ENCODE measurements around the gene ACO2.
"Not testable (repeated sequence)": the region's sequence is repeated elsewhere in the genome, so short reads cannot be mapped to it uniquely, and the experiment has no call there.

ACO2 gene

GRCh38 chr22:41448189-41448808, 20.6 kb upstream of the ACO2 start:
- DNase-seq = no peak

- DNase-seq = no peak
Observed at GRCh38 chr22:41458161-41458728, 10.7 kb upstream of the ACO2 start.

DNA sequence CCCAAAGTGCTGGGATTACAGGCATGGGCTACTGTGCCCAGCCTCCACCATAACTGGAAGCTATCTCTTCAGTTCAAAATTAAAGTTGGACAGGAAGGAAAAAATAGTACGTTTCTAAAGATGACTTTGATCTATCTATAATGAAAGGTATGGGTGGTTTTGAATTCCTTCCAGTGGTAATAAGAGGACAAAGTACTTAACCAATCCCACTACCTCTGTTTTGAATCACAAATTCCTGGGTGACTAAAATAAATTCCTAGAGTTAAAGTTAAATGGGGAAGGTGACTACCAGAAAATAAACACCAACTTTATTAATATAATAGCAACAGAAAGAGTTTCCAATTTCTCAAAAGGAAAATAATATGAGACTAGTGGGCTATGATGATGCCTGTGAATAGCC, 9.5 kb upstream of the ACO2 start:
- DNase-seq = no peak

DNA sequence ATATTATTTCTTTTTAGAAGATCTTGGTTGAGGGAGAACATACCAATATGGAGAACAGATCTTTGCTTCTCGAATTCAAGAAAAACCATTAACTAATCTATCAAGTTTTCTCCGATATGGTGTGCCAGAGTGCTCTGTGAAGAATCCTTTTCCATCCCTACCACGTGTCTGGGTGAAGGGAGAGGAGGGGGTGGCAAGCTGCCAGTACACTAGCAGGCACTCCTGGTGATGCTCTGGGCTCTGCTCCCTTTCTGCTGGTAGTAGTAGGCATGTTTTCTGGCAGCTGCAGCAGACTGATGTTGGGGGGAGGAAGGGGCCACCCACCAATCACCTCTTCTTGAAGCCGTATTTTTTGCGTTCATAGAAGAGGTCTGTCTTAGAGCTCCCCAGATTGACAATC, 8.8 kb upstream of the ACO2 start:
- not testable (repeated sequence) for DNase-seq

DNA sequence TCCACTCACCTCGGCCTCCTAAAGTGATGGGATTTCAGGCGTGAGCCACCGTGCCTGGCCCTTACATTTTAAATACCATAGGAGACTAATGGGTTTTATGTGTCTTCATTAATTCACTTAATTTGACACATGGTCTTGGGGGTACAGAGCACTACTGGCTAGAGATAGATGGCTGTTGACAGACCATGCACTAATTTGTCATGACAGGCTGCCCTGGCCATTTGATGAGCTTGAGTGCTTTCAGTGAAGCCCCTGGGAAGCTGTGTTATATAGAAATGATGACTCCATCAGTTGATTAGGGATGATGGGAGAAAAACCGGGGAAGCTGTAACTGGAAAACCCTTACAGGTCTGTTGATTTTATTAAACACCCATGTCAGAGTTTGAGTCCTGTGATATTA, 7.0 kb upstream of the ACO2 start:
- DNase-seq = no peak

GRCh38 chr22:41469218-41469851, 418 bp downstream of the ACO2 start:
- DNase-seq = no peak

DNA sequence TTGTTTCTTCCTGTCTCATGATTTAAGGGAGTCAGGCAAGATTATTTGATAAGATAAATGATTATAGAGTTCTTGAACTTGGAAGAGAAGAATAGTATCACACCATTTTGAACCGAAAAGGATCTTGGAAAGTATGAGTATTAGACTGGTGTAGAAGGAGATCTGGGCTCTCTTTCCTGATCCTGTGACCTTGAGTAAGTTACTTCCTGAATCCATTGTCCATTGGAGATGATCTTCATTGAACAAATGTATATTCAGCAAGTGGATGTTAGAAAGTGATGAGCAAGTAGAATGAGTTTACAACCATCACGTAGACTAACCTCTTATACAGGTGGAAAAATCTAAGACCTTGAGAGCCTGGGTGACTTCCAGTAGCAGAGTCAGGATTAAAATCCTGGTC, 2.0 kb downstream of the ACO2 start:
- DNase-seq = no peak

- no peak for DNase-seq
Observed at GRCh38 chr22:41471568-41471967, 2.7 kb downstream of the ACO2 start.

DNA sequence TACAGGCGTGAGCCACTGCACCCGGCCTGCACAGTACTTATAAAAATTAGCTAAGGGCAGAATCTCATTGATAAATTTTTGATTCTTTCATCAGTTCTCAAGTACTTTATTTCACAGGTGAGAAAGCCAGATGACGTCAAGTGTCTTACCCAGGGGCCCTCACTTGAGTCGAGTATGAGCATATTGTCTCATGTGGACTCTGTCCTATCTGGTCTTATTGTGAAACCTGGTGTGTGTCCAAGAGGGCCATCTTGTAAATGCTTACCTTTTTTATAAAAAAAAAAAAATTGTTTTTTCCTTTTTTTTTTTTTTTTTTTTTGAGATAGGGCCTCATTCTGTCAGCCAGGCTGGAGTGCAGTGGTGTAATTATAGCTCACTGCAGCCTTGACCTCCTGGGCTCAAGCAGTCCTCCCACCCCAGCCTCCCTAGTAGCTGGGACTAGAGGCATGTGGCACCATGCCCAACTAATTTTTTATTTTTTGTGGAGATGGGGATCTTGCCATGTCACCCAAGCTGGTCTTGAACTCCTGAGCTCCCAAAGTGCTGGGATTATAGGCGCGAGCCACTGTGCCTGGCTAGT, 6.0 kb downstream of the ACO2 start:
- no peak for DNase-seq

DNA sequence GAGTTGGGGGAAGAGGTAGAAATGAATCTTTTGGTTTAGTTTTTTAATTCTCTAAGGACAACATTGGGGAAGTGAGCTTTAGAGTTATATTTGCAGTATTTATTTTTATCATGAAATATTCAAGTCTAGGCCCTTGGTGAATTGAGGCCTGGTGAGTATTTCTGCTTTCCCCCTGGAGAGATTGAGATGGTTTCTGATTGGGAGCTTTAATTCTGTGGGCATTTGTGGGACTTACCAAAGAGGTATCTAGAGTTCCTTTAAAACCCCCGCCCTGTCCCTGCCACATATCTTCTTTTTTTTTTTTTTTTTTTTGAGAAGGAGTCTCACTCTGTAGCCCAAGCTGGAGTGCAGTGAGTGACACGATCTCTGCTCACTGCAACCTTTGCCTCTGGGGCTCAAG, 9.6 kb downstream of the ACO2 start:
- no peak for DNase-seq

DNA sequence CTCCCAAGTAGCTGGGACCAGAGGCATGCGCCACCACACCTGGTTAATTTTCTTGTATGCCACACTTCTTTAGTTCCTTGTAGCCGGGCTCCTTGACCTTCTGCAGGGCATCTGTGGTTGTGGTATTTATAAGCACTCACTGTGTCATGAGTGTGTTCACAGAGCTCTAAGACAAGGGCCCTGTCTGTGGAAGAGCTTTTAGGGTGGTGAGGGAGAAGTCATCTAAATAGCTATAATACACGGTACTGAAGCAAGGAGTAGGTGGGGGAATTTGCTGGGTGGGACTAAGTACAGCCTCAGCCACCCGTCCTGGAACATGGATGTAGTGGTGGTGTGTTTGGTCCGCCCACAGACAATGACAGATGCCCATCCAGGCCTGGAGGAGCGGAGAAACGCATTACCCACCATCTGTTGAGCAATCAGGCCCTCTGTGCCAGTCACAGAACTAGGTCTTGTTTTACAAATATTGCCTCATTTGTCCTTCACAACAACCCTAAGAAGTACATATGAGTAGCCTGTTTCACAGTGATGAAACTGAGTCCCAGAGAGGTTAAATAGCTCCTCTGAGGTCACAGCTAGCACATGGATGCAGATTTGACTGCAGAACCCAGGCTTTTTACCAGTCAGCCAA, 10.1 kb downstream of the ACO2 start:
- no peak for DNase-seq

DNA sequence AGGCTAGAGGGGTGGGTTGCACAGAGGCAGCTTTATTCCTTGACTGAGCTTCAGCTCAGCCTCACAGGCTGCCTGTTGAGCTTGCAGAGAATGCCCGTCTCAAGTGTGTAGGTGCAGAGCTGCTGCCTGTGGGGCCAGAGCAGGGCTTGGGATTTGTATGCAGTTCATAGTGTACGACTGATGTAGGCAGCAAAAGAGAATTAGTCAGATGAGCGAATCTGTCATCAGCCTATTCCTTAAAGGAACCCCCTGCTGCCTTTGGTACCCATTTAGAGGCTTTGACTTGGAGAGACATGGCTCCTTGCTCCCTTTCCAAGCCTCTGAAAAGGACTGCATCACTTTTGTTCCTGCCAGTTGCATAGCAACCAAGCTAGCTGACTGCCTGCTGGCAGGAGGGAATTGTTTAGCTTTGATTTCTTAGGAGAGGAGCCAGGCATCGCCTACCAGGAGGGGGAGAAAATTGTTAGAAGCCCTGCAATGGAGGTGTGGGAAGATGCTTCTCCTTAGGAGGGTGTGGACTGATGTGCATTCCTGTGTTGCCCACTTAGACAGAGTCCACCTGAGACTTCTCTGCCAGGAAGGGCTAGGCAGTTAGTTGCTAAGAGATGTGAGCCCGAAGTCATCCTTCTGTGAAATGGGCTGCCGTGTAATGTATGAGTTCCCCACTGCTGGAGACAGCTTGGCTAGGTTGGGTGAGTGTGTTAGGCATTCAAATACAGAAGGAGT, 10.9 kb downstream of the ACO2 start:
- no peak for DNase-seq

- no peak for DNase-seq
Observed at GRCh38 chr22:41480397-41480735, 11.4 kb downstream of the ACO2 start.

GRCh38 chr22:41481131-41481830, 12.4 kb downstream of the ACO2 start:
- no peak for DNase-seq

DNA sequence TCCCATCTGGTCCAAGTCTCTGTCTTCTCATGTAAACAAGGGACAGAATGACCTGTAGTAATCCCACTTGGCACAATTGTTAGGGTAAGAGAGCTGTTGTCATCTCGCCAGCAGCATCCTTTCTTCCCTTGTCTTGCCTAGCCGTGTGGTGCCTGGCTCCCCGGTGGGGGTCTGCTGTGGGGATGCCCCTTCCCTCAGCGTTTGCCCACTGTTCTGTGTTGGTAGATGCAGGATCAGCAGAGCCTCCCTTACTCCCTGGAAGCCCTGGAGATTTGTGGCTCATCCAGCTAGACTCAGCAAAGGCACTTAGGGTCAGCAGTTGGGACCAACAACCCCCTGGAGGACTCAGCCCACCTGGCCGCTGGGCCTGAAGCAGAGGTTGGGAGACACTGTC, 13.0 kb downstream of the ACO2 start:
- DNase-seq = no peak

DNA sequence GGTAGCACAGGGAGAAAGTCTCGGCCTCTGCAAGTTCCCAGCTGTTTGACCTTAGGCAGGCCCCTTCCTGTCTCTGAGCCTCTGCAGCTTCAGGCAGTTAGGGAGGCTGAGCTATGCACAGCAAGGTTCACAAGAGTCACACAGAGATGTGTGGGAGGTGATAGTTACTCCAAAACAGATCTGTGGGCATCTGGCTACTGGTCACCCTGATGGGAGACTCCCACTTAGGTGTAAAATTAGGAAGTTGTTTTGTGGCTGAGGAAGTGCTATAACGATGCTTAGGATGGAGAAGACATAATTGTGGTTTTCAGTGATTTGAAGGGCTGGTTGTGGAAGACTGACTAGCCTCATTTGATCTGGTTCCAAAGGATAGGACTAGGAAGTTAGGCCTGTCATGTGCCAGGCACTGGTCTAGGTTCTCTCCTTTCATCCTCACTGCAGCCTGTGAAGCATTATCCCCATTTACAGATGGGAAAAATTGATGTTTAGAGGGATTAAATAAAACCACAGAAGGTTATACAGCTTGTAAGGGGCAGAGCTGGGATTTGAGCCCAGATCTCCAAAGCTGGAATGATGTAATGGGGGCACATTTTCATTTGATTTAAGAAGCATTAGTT, 13.5 kb downstream of the ACO2 start:
- DNase-seq = no peak

DNA sequence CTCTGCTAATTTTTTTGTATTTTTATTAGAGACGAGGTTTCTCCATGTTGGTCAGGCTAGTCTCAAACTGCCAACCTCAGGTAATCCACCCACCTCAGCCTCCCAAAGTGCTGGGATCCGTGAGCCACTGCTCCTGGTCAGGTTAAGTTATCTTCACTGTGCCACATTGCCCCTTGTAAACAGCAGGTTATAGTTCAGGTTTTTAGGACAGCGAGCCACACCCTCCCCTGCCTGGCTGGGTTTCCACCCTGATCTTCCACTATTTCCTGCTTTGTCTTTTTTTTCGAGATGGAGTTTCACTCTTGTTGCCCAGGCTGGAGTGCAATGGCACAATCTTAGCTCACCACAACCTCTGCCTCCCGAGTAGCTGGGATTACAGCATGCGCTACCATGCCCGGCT, 16.1 kb downstream of the ACO2 start:
- no peak for DNase-seq

- DNase-seq = no peak
Observed at GRCh38 chr22:41487037-41487935, 18.4 kb downstream of the ACO2 start.

DNA sequence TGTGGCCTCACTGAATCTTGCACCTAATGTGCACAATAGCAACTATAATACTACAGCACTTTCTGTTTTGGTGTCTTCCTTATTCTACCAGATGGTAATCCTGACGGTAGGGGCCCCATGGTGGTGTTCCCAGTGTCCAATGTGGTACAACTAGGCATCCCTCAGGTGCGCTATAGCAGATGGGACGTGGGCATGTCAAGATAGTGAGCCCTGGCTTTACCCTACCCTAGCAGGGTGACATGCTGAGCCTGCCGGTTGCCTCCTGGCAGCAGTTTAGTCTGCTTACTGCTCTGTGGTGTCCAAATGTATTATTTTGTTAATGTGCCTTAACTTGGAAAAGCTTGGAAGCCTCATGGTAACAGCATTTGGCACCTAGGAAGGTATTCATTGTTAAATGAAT, 19.2 kb downstream of the ACO2 start:
- DNase-seq = no peak

DNA sequence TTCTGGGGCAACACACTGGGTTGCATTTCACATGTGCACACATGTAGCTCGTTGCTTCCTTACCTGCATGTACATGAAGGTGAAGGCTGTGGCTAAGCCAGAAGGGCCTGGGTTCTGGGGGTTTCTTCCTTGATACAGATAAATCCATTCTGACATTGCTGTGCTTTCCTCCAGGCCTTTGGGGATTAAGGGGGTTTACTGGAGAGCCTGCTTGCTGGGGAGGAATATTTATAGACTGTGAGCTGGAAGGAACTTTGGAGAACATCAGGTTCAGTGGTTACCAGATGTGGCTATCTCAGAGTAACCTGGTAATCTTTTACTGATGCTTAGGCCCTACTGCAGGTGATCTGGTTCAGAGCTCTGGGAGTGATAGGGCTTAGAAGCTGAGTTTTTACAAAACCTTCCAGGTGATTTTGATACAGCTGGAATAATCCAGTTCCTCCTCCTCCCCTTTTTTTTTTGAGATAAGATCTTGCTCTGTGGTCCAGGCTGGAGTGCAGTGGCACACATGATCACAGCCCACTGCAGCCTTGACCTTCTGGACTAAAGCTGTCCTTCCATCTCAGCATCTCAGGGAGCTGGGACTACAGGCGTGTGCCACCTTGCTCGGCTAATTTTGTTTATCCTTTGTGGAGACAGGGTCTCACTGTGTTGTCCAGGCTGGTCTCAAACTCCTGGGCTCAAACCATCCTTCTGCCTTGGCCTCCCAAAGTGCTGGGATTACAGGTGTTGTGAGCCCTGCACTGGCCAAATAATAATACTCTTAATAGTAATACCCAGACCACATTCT, 19.9 kb downstream of the ACO2 start:
- no peak for DNase-seq
